22Rv1 (cell line): ENCODE measurements around the gene TLR10.
"Not testable (repeated sequence)": the region's sequence is repeated elsewhere in the genome, so short reads cannot be mapped to it uniquely, and the experiment has no call there.

Source experiments
- H3K27ac ChIP-seq: fragments of 450-650 bp; 2 replicates; pipeline ENCODE4 v1.5.1; 2017
- CTCF ChIP-seq: fragments of 450-650 bp; IDR thresholded peaks from 2 replicates; pipeline ENCODE4 v1.5.1; 2017; ENCODE audit warnings: mild to moderate bottlenecking
- ZFX ChIP-seq: fragments of 450-650 bp; IDR thresholded peaks from 2 replicates; pipeline ENCODE4 v1.6.1; 2017; ENCODE audit warnings: antibody characterized with exemption, borderline replicate concordance

The TLR10 gene

DNA sequence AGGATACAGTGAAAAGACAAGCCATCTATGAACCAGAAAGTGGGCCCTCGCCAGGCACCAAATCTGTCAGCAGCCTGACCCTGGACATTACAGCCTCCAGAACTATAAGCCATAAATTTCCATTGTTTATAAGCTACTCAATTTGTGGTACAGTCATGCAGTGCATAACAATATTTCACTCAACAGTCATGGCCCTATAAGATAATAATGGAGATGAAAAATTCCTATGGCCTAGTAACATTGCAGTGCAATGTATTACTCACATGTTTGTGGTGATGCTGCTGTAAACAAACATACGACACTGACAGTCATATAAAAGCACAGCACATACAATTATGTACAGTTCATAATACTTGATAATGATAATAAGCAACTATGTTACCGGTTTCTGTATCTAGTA, 38.9 kb upstream of the TLR10 start:
- no peak for TF ChIP-seq CTCF
- no peak for TF ChIP-seq ZFX
- no peak overlapping the region for H3K27ac ChIP-seq

DNA sequence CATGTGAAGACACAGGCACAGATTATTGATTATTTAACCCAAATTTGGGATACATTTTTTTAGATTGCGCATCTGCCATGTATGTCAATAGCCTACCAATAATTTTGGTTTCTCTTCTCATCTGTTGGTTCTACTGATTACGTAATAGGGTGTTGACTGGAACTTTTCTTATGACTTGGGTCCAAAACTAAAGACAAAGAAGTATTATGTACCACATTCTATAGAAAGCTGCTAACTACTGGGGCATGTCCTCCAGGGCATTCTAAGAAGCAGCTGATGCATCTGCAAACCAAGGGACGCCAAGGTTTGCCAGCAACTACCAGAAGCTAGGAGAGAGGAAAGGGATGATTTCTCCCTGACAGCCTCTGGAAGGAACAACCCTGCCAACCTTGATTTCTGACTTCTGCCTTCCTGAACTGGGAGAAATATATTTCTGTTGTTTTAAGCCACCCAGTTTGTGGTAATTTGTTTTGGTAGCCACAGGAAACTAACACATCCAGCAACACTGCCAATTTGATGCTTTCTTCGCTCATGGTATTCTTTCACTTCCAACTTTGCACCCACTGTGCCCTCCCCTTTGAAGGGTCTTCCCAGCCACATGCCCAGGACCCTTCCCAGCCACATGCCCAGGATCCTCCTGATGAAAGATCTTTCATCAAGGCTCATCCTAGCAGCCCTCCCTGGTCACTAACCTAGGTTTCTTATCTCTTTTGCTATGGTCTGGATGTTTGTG, 37.7 kb upstream of the TLR10 start:
- TF ChIP-seq CTCF (no peak), ZFX (no peak)
- no peak overlapping the region for H3K27ac ChIP-seq

DNA sequence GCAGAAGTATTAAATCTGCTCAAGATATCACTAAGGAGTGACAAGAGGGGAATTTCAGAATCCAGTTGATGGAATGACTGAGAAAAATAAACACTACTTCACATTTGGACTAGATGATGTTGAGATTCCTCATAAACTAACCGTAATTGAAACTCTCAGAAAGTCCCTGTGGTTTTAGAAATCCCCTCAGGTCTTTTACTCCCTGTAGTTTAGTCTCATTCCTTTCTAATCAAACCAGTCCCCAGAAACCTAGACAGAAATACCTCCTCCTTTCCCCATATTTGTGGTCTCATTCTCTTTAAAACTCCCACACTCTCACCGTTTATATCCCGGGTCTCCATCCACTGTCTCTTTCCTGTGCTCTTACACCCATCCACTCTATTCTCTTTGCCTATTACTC, 36.8 kb upstream of the TLR10 start:
- TF ChIP-seq CTCF: no peak
- TF ChIP-seq ZFX: no peak

GRCh38 chr4:38818441-38818976, 35.7 kb upstream of the TLR10 start:
- TF ChIP-seq ZFX (no peak), CTCF (no peak)
- no peak overlapping the region for H3K27ac ChIP-seq

More for the DNA sequence above, 36.8 kb upstream of the TLR10 start:
- no peak overlapping the region for H3K27ac ChIP-seq

GRCh38 chr4:38815885-38816782, 33.3 kb upstream of the TLR10 start:
- TF ChIP-seq CTCF: no peak
- TF ChIP-seq ZFX: no peak
- no peak overlapping the region for H3K27ac ChIP-seq

DNA sequence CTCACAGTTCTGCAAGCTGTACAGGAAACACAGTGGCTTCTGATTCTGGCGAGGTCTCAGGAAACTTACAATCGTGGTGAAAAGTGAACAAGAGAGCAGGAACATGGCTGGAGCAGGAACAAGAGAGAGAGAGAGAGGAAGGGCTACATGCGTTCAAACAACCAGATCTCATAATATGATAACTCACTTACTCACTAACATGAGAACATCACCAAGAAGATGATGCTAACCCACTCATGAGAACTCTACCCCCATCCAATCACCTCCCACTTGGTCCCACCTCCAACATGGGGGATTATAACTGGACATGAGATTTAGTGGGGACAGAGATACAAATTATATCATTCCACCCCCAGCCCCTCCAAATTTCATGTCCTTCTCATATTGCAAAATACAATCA, 31.6 kb upstream of the TLR10 start:
- no peak overlapping the region for H3K27ac ChIP-seq
- no peak for TF ChIP-seq ZFX
- TF ChIP-seq CTCF: no peak

GRCh38 chr4:38811297-38811696, 28.5 kb upstream of the TLR10 start:
- TF ChIP-seq CTCF (no peak), ZFX (no peak)
- H3K27ac ChIP-seq: no peak overlapping the region

DNA sequence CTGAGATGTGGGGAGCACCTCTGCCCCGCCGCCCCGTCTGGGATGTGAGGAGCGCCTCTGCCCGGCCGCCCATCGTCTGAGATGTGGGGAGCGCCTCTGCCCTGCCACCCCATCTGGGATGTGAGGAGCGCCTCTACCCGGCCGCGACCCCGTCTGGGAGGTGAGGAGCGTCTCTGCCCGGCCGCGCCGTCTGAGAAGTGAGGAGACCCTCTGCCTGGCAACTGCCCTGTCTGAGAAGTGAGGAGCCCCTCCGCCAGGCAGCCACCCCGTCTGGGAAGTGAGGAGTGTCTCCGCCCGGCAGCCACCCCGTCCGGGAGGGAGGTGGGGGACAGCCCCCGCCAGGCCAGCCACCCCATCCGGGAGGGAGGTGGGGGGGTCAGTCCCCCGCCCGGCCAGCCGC, 24.7 kb upstream of the TLR10 start:
- H3K27ac ChIP-seq: not testable (repeated sequence)

- not testable (repeated sequence) for H3K27ac ChIP-seq
Observed at GRCh38 chr4:38806251-38806650, 23.5 kb upstream of the TLR10 start.
